ENCODE measurements around the gene TFEB. TPM values are rescaled to one million over a fixed set of nuclear protein-coding genes. Genes with fewer than 3 reads are reported as not detected.

Gene TFEB
- total and polyA plus RNA-seq, 7 donors = 16.1 to 65.2 (median 40.9) TPM

DNA sequence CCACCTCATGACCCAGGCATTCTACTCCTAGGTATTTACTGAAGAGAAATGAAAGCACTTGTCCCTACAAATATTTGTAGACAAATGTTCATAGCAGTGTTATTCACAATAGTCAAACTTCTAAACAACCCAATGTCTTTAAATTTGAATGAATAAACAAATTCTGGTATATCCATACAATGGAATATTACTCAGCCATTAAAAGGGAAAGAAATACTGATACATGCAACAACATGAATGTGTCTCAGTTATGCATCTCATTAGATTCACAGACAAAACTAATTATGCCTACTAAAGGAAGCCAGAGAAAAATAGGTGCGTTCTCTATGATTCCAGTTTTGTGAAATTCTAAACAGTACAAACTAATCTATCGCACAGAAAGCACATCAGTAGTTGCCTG is 66.4 kb downstream of the TFEB start:
- Histone ChIP-seq H3K27ac (no peak overlapping the region), H3K27me3 (ENCODE audit: insufficient read depth in 3 of 3, low read length in 2 of 3) (no peaks in the 10 kb centered on the region), H3K4me1 (no peaks in the 10 kb centered on the region), H3K36me3 (ENCODE audit: insufficient read depth in 1 of 2, low read depth in 1 of 2) (no peaks in the 10 kb centered on the region), H3K9me3 (no peaks in the 10 kb centered on the region), H3K4me3 (no peak overlapping the region)
- DNase-seq (no peak), ATAC-seq (no peak)
- WGBS, 3 donors = 97 to 98% (median 98%) methylated on average over 2 of the region's 2 CpGs
- TF ChIP-seq, protein P1, sequence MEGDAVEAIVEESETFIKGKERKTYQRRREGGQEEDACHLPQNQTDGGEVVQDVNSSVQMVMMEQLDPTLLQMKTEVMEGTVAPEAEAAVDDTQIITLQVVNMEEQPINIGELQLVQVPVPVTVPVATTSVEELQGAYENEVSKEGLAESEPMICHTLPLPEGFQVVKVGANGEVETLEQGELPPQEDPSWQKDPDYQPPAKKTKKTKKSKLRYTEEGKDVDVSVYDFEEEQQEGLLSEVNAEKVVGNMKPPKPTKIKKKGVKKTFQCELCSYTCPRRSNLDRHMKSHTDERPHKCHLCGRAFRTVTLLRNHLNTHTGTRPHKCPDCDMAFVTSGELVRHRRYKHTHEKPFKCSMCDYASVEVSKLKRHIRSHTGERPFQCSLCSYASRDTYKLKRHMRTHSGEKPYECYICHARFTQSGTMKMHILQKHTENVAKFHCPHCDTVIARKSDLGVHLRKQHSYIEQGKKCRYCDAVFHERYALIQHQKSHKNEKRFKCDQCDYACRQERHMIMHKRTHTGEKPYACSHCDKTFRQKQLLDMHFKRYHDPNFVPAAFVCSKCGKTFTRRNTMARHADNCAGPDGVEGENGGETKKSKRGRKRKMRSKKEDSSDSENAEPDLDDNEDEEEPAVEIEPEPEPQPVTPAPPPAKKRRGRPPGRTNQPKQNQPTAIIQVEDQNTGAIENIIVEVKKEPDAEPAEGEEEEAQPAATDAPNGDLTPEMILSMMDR (IDR thresholded peaks at IDR 0.05) = no peak
- intact Hi-C loops (cut with DNase I) = no loop called here

DNA sequence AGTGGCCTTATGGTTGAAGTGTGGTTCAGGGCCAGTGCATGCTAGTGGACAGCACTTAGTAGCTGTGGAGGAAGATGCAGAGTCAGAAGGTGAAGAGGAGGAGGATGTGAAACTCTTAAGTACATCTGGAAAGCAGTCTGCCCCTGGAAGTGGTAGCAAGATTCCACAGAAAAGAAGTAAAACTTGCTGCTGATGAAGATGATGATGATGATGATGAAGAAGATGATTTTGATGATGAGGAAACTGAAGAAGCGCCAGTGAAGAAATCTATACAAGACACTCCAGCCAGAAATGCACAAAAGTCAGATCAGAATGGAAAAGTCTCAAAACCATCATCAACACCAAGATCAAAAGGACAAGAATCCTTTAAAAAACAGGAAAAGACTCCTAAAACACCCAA is 68.2 kb downstream of the TFEB start:
- WGBS, 3 donors = 98 to 100% (median 100%) methylated on average over 1 of the region's 1 CpG
- Histone ChIP-seq H3K27ac (no peak overlapping the region), H3K4me1 (no peaks in the 10 kb centered on the region), H3K27me3 (ENCODE audit: insufficient read depth in 3 of 3, low read length in 2 of 3) (no peaks in the 10 kb centered on the region), H3K4me3 (no peak overlapping the region), H3K9me3 (no peaks in the 10 kb centered on the region), H3K36me3 (ENCODE audit: insufficient read depth in 1 of 2, low read depth in 1 of 2) (no peaks in the 10 kb centered on the region)
- DNase-seq = no peak
- TF ChIP-seq, protein P1 (IDR thresholded peaks at IDR 0.05) = no peak
- intact Hi-C loops (cut with DNase I) = no loop called here
- no peak for ATAC-seq

DNA sequence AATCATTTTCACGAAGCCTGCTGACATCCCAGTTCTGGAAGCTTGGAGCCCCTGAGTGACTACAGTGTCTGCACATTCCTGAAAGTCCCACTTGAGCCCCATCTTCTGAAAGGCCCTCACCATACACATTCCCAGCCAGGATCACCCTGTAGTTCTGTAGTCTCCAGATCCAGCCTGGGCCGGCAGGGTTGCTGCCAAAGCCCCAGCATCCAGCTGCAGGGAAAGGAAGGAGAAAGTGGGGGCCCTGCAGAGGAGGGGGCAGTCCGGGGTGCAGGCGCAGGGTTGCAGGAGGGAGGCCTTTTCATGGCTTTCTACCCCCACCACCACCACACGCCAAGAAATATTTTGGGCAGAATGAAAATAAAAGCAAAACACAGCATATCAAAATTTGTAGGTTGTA is 71.1 kb downstream of the TFEB start:
- Histone ChIP-seq H3K4me1 (no peaks in the 10 kb centered on the region), H3K9me3 (no peaks in the 10 kb centered on the region), H3K4me3 (no peak overlapping the region), H3K27me3 (ENCODE audit: insufficient read depth in 3 of 3, low read length in 2 of 3) (no peaks in the 10 kb centered on the region), H3K27ac (no peak overlapping the region), H3K36me3 (ENCODE audit: insufficient read depth in 1 of 2, low read depth in 1 of 2) (no peaks in the 10 kb centered on the region)
- 58 to 66% (median 60%) methylated on average over 5 of the region's 5 CpGs for WGBS, 3 donors
- DNase-seq = peak in 1 of 2 donors; percentile 25
- intact Hi-C loops (cut with DNase I) = no loop called here
- TF ChIP-seq, protein P1 (IDR thresholded peaks at IDR 0.05) = no peak
- ATAC-seq = no peak

DNA sequence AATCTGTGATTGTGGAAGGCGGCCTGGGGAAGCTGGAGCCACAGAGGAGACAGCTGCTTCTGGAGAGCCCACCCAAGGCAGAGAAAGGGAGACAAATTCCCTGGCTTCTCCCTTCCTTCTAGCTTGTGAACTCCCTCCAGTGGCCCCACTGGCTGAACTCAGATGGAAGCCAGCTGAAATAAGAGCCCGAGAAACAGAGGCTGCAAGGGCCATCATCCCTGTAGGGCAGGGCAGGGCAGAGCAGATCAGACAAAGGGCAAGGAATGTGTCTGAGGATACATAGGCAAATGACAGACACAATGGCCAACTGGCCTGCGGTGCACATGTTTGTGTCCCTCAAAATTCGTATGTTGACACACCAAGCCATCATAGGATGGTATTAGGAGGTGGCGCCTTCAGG is 71.8 kb downstream of the TFEB start:
- no peaks in the 10 kb centered on the region for H3K36me3 ChIP-seq (ENCODE audit: insufficient read depth in 1 of 2, low read depth in 1 of 2)
- no peak for ATAC-seq
- DNase-seq = peak in 1 of 2 donors; percentile 36
- intact Hi-C loops (cut with DNase I) = no loop called here
- no peaks in the 10 kb centered on the region for H3K4me1 ChIP-seq
- H3K27me3 ChIP-seq (ENCODE audit: insufficient read depth in 3 of 3, low read length in 2 of 3) = no peaks in the 10 kb centered on the region
- no peak overlapping the region for H3K4me3 ChIP-seq
- TF ChIP-seq, protein P1 (IDR thresholded peaks at IDR 0.05) = no peak
- H3K9me3 ChIP-seq = no peaks in the 10 kb centered on the region
- 72 to 80% (median 78%) methylated on average over 5 of the region's 5 CpGs for WGBS, 3 donors
- H3K27ac ChIP-seq = no peak overlapping the region

DNA sequence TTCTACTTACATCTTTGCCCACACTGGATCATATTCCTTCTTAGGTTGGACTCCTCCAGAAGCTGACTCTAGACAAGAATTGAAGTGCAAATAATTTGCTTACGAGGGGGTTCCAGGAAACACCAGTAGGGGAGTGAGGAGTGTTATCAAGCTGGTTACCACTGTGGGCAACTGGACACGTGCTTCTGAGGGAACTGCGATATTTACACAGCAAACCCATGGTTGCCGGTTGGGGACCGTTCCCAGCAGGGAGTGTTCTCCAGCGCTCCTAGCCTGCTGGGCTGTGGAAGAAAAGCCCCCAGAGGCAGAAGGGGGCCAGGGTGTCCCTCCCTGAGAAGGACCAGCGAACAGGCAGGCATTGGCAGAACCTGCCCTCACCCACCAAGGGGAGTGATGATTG is 75.5 kb downstream of the TFEB start:
- TF ChIP-seq, protein P1 (IDR thresholded peaks at IDR 0.05) = no peak
- Histone ChIP-seq H3K27ac (no peak overlapping the region), H3K9me3 (no peaks in the 10 kb centered on the region), H3K36me3 (ENCODE audit: insufficient read depth in 1 of 2, low read depth in 1 of 2) (no peaks in the 10 kb centered on the region), H3K4me3 (no peak overlapping the region), H3K27me3 (ENCODE audit: insufficient read depth in 3 of 3, low read length in 2 of 3) (peaks cover 0 to 3% (median 2%) of the 10 kb centered on the region in 3 donors), H3K4me1 (no peaks in the 10 kb centered on the region)
- no peak for ATAC-seq
- WGBS, 3 donors = 82 to 86% (median 82%) methylated on average over 7 of the region's 7 CpGs
- intact Hi-C loops (cut with DNase I) = no loop called here
- no peak for DNase-seq

Data from psoas muscle (tissue), 8 donors.